ENCODE results near the gene MRPS27.

- TF ChIP-seq CTCF (IDR thresholded peaks at IDR 0.05) (no peak), POLR2AphosphoS5 (IDR thresholded peaks at IDR 0.05) (no peak), POLR2A (IDR thresholded peaks at IDR 0.05) (no peak), EP300 (IDR thresholded peaks at IDR 0.05; ENCODE audit: low read depth) (no peak)
Measured at GRCh38 chr5:72204946-72205345, 115.1 kb downstream of the MRPS27 start.

Data from transverse colon (tissue), 4 donors.